CD14-positive monocyte (primary cell): ENCODE data around the gene TKTL1. TPM values are rescaled to one million over a fixed set of nuclear protein-coding genes. Genes with fewer than 3 reads are reported as not detected.

ENCODE experiments used
- DNase-seq, 3 donors: peaks; one replicate each; pipeline ENCODE4 v3.0.0-alpha.2; 2011 to 2022
- H2AFZ ChIP-seq: 2 replicates; pipeline ENCODE4 v1.6.0; 2012; ENCODE audit warnings: mild to moderate bottlenecking, low read depth, low read length, inconsistent platforms; ENCODE audit not compliant: insufficient read depth, poor library complexity, severe bottlenecking
- H3K27ac ChIP-seq, 2 donors: 1 replicate in 1 of 2; 2 replicates in 1 of 2; pipeline ENCODE4 v1.5.1; 2012 to 2013; ENCODE audit warnings: low read length in 2 of 2, control low read depth in 1 of 2, inconsistent platforms in 1 of 2, low read depth in 1 of 2, mild to moderate bottlenecking in 1 of 2
- H3K27me3 ChIP-seq, 2 donors: one replicate each; pipeline versions ENCODE4 v1.6.0 to v1.6.1; 2011 to 2013; ENCODE audit warnings: low read length in 2 of 2; ENCODE audit not compliant: control insufficient read depth in 2 of 2, insufficient read depth in 2 of 2
- H3K36me3 ChIP-seq, 2 donors: replicated peaks in 1 of 2; 1 replicate in 1 of 2; 2 replicates in 1 of 2; pipeline versions ENCODE4 v1.5.1 to v1.6.1; 2012 to 2013; ENCODE audit warnings: low read length in 2 of 2, control low read depth in 1 of 2, inconsistent platforms in 1 of 2, mild to moderate bottlenecking in 1 of 2; ENCODE audit not compliant: insufficient read depth in 2 of 2, control insufficient read depth in 1 of 2
- H3K4me1 ChIP-seq, 2 donors: 1 replicate in 1 of 2; 2 replicates in 1 of 2; pipeline versions ENCODE4 v1.5.1 to v1.6.1; 2012 to 2013; ENCODE audit warnings: low read length in 2 of 2, control low read depth in 1 of 2, inconsistent platforms in 1 of 2, mild to moderate bottlenecking in 1 of 2, moderate library complexity in 1 of 2; ENCODE audit not compliant: insufficient read depth in 2 of 2, control insufficient read depth in 1 of 2
- H3K4me2 ChIP-seq: replicated peaks from 2 replicates; pipeline ENCODE3; 2012; ENCODE audit warnings: low read length, moderate library complexity, mild to moderate bottlenecking; ENCODE audit not compliant: poor library complexity, severe bottlenecking; ENCODE audit errors: extremely low read depth
- H3K4me3 ChIP-seq, 3 experiments: fragments of 200-600 bp in 1 of 3; sonication (generic) in 1 of 3; replicated peaks in 1 of 3; 1 replicate in 2 of 3; 2 replicates in 1 of 3; pipeline ENCODE4 v1.5.1; 2011 to 2013; ENCODE audit warnings: low read length in 3 of 3, mild to moderate bottlenecking in 3 of 3, control low read depth in 2 of 3, low read depth in 2 of 3, inconsistent platforms in 1 of 3, moderate library complexity in 1 of 3
- H3K79me2 ChIP-seq: 2 replicates; pipeline ENCODE4 v1.6.0; 2012; ENCODE audit warnings: mild to moderate bottlenecking, control low read depth, inconsistent platforms, low read length, moderate library complexity; ENCODE audit not compliant: insufficient read depth
- H3K9ac ChIP-seq: 2 replicates; pipeline ENCODE4 v1.6.0; 2017; ENCODE audit warnings: low read length, mild to moderate bottlenecking; ENCODE audit not compliant: insufficient read depth, poor library complexity, severe bottlenecking
- H3K9me3 ChIP-seq, 2 donors: replicated peaks in 1 of 2; 1 replicate in 1 of 2; 2 replicates in 1 of 2; pipeline versions ENCODE4 v1.5.1 to v1.6.1; 2012 to 2013; ENCODE audit warnings: low read length in 2 of 2, control low read depth in 1 of 2; ENCODE audit not compliant: control insufficient read depth in 1 of 2, insufficient read depth in 1 of 2
- H4K20me1 ChIP-seq: 2 replicates; pipeline ENCODE4 v1.6.0; 2012; ENCODE audit warnings: mild to moderate bottlenecking, low read length, control low read depth, moderate library complexity; ENCODE audit not compliant: insufficient read depth
- H3K27ac Mint-ChIP-seq, 7 donors: one replicate each; pipeline ENCODE4 v1.8.0; 2020; ENCODE audit warnings: mild to moderate bottlenecking in 7 of 7, mixed read lengths in 7 of 7, moderate library complexity in 6 of 7, inconsistent platforms in 2 of 7
- H3K27me3 Mint-ChIP-seq, 3 donors: one replicate each; pipeline ENCODE4 v1.8.0; 2021 to 2022; ENCODE audit warnings: low read depth in 3 of 3, mild to moderate bottlenecking in 3 of 3, mixed read lengths in 3 of 3, moderate library complexity in 3 of 3, inconsistent platforms in 1 of 3
- H3K36me3 Mint-ChIP-seq, 2 donors: one replicate each; pipeline ENCODE4 v1.8.0; 2020; ENCODE audit warnings: mixed read lengths in 2 of 2, inconsistent platforms in 1 of 2, mild to moderate bottlenecking in 1 of 2
- H3K4me1 Mint-ChIP-seq: one replicate; pipeline ENCODE4 v1.8.0; 2020; ENCODE audit warnings: mild to moderate bottlenecking, mixed read lengths
- H3K4me3 Mint-ChIP-seq, 2 donors: one replicate each; pipeline ENCODE4 v1.8.0; 2020; ENCODE audit warnings: mild to moderate bottlenecking in 2 of 2, mixed read lengths in 2 of 2, moderate library complexity in 1 of 2
- H3K9me3 Mint-ChIP-seq, 7 donors: one replicate each; pipeline ENCODE4 v1.8.0; 2020 to 2022; ENCODE audit warnings: mixed read lengths in 7 of 7, mild to moderate bottlenecking in 6 of 7, moderate library complexity in 6 of 7, inconsistent platforms in 2 of 7
- WGBS: methylation state at CpG from one replicate; pipeline ENCODE4 v1.1.5; 2013; ENCODE audit warnings: missing lambda C conversion rate; ENCODE audit not compliant: insufficient coverage; 5-methylcytosine and 5-hydroxymethylcytosine counted together
- intact Hi-C, 2 donors: fragments of 100-400 bp; cut with micrococcal nuclease; formaldehyde crosslinking; loops; one replicate each; pipeline versions ENCODE4 v1.15.0 to v1.15.1; 2023
- polyA plus RNA-seq, 3 donors: library from polyadenylated mRNA; depleted of rRNA in 1 of 3; unstranded in 2 of 3; stranded (reverse) in 1 of 3; fragments of 300-500 nt in 2 of 3; fragments of >200 nt in 1 of 3; fragmentation: Illumina TruSeq in 2 of 3; gene quantifications; 1 replicate in 2 of 3; 2 replicates in 1 of 3; pipeline ENCODE4 v1.2.3, GENCODE V29; 2012 to 2021
- TF ChIP-seq, protein P1 (sequence below): fragments of 200-600 bp; IDR thresholded peaks from one replicate; pipeline ENCODE4 v1.8.0; 2022; ENCODE audit warnings: antibody characterized with exemption, mild to moderate bottlenecking

The TKTL1 gene
- polyA plus RNA-seq, 3 donors, result 0.20 to 1.3 (median 0.60) TPM

DNA sequence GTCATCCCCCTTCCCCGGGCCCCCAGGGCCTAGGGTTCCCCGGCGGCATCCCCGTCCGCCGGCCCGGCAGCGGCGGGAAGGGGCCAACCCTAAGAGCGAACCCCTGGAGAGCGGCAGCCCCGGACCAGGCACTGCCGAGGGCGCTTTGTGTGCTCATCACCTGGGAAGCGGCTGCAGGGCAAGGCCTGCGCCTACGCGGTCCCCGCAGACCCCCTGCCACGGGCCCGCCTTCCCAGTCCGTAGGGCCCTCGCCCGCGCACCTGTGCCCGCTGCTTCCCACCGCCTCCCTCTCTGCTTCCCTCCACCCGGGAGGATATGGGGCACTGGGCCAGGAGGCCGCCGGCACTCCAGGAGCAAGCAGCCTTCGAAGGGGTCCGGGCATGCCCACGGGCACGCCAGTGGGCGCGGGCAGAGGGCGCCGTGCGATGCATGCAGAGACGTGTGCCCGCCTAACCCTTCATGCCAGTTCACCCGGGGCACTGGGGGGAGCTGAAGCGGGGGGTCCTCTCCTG, 76.2 kb downstream of the TKTL1 start:
- Mint-ChIP-seq H3K27ac (peak overlapping the region in 5 of 7 donors; percentile 54 to 88 (median 65)), H3K27me3 (peaks cover 3 to 18% (median 8%) of the 10 kb centered on the region in 3 donors), H3K4me3 (peak overlapping the region; percentile 69 to 76), H3K9me3 (peaks cover 0 to 29% (median 6%) of the 10 kb centered on the region in 7 donors), H3K4me1 (peaks cover 21% of the 10 kb centered on the region), H3K36me3 (peaks cover 6 to 19% of the 10 kb centered on the region in 2 donors)
- peaks cover 45 to 56% of the 10 kb centered on the region in 2 donors for H3K4me1 ChIP-seq
- no peaks in the 10 kb centered on the region for H3K27me3 ChIP-seq
- no peaks in the 10 kb centered on the region for H3K9me3 ChIP-seq
- whole genome bisulfite sequencing, result 1% methylated on average over 16 of the region's 43 CpGs
- no peak for DNase-seq
- no peak overlapping the region for H2AFZ ChIP-seq
- H3K4me2 ChIP-seq, result peak overlapping the region; percentile 80
- peaks cover 33% of the 10 kb centered on the region for H4K20me1 ChIP-seq
- peaks cover 12 to 13% of the 10 kb centered on the region in 2 donors for H3K36me3 ChIP-seq
- peak overlapping the region; percentile 53 to 88 (median 63) for H3K4me3 ChIP-seq
- intact Hi-C loops, result loop anchor here (2.0 to 5.0 kb wide), 2 partner anchors 160 to 163 kb away; no protein-coding TSS in a partner anchor
- peaks cover 54% of the 10 kb centered on the region for H3K79me2 ChIP-seq
- peak overlapping the region; percentile 74 for H3K9ac ChIP-seq
- peak overlapping the region; percentile 67 to 78 for H3K27ac ChIP-seq
- TF ChIP-seq, protein P1, sequence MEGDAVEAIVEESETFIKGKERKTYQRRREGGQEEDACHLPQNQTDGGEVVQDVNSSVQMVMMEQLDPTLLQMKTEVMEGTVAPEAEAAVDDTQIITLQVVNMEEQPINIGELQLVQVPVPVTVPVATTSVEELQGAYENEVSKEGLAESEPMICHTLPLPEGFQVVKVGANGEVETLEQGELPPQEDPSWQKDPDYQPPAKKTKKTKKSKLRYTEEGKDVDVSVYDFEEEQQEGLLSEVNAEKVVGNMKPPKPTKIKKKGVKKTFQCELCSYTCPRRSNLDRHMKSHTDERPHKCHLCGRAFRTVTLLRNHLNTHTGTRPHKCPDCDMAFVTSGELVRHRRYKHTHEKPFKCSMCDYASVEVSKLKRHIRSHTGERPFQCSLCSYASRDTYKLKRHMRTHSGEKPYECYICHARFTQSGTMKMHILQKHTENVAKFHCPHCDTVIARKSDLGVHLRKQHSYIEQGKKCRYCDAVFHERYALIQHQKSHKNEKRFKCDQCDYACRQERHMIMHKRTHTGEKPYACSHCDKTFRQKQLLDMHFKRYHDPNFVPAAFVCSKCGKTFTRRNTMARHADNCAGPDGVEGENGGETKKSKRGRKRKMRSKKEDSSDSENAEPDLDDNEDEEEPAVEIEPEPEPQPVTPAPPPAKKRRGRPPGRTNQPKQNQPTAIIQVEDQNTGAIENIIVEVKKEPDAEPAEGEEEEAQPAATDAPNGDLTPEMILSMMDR, result no peak

DNA sequence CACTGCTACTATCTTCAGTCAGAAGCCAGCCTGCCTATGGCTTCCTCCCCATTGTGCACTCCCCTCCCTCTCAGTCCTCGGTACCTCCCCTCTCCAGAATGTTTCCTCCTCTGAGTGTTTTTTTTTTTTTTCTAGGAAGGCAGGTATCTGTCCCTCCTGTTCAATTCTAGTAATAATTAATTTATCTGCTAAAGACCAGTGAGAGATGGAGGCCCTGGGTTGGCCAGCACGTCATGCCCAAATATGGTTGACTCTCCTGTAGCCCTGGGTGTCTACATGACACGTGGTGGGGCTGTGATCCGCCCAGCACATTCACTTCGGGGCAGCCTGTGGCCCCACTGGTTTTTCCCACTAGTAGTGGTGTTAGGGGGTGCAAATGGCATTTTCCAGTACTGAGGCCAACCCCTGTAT, 77.0 kb downstream of the TKTL1 start:
- H3K4me3 ChIP-seq, result peak overlapping the region in 1 of 3 experiments; percentile 88
- H4K20me1 ChIP-seq, result peaks cover 25% of the 10 kb centered on the region
- peaks cover 46% of the 10 kb centered on the region for H3K79me2 ChIP-seq
- TF ChIP-seq, protein P1, result no peak
- peak overlapping the region; percentile 74 for H3K9ac ChIP-seq
- no CpG with 5 or more reads among the region's 5 CpGs for WGBS
- intact Hi-C loops, result loop anchor here (2.0 to 5.0 kb wide), 2 partner anchors 160 to 162 kb away; no protein-coding TSS in a partner anchor
- no peaks in the 10 kb centered on the region for H3K9me3 ChIP-seq
- H3K27me3 ChIP-seq, result no peaks in the 10 kb centered on the region
- peak overlapping the region; percentile 80 for H3K4me2 ChIP-seq
- Mint-ChIP-seq H3K4me3 (peak overlapping the region; percentile 69 to 76), H3K27me3 (peaks cover 3 to 16% (median 8%) of the 10 kb centered on the region in 3 donors), H3K27ac (peak overlapping the region; percentile 37 to 88 (median 57)), H3K9me3 (peaks cover 0 to 29% (median 6%) of the 10 kb centered on the region in 7 donors), H3K36me3 (peaks cover 3 to 12% of the 10 kb centered on the region in 2 donors), H3K4me1 (peaks cover 26% of the 10 kb centered on the region)
- H3K36me3 ChIP-seq, result peaks cover 4 to 5% of the 10 kb centered on the region in 2 donors
- H3K4me1 ChIP-seq, result peaks cover 45 to 54% of the 10 kb centered on the region in 2 donors
- H3K27ac ChIP-seq, result peak overlapping the region in 1 of 2 donors; percentile 78
- DNase-seq, result no peak
- no peak overlapping the region for H2AFZ ChIP-seq
